KG1 (cell line): ENCODE measurements around the gene AKR7A3.
A peak's percentile ranks its signal among the peaks of the same experiment; 100 is the strongest.

ENCODE experiments used
- DNase-seq: peaks from one replicate; lab custom pipeline; 2025; lab: John Stamatoyannopoulos, UW

Gene AKR7A3

GRCh38 chr1:19254416-19254815, 34.2 kb downstream of the AKR7A3 start:
- no peak for DNase-seq

DNA sequence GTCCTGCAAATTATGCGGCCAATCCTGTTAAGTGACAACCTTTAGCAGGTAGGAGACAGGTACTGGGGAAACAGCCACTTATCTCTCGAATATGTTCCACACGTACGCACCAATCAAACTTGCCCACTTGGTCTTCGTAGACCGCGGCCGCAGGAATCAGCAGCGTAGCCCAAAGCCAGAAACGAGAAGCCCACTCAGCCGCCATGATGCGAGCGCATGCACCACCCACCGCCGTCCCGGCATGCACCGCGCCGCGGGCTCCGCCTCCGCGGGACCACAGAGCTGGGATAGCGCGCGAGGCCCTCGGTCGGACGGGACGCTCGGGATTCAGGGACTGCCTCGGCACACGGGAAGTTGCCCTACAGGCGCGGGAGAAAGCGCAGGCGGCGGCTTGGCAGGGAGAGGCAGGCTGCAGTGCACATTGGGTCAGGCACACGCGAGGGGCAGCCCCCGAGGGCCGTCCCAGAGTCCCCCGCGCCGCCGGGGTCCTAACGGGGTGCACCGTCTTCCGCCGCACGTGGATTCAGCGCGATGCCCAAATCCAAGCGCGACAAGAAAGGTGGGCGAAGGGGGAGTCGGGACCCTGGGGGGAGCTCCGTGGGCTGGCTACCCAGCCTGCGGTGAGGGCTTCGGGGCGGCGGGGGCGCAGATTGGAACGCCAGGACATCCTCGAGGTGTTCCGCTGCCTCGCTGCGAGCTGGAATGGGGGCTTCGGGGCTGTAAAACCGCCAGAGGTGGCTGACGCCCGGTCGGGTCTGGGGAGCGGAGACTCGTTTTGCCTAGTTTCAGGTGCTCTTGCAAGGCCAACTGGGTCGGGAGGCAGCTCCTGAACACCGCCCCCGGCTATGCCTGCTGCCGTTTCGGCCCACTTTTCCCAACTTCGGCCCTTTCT, 37.0 kb downstream of the AKR7A3 start, which contains the start of the genes EMC1 and MRTO4:
Gene EMC1, minus strand, starts transcription at position 220 of the 892 bp plus-strand sequence. Its CDS starts 15 bp downstream, at position 205.
Gene MRTO4, plus strand, starts transcription at position 501 of the 892 bp plus-strand sequence. Its CDS starts 31 bp downstream, at position 532.
- peak; percentile 96 for DNase-seq

GRCh38 chr1:19250629-19251304, 37.8 kb downstream of the AKR7A3 start:
- no peak for DNase-seq

DNA sequence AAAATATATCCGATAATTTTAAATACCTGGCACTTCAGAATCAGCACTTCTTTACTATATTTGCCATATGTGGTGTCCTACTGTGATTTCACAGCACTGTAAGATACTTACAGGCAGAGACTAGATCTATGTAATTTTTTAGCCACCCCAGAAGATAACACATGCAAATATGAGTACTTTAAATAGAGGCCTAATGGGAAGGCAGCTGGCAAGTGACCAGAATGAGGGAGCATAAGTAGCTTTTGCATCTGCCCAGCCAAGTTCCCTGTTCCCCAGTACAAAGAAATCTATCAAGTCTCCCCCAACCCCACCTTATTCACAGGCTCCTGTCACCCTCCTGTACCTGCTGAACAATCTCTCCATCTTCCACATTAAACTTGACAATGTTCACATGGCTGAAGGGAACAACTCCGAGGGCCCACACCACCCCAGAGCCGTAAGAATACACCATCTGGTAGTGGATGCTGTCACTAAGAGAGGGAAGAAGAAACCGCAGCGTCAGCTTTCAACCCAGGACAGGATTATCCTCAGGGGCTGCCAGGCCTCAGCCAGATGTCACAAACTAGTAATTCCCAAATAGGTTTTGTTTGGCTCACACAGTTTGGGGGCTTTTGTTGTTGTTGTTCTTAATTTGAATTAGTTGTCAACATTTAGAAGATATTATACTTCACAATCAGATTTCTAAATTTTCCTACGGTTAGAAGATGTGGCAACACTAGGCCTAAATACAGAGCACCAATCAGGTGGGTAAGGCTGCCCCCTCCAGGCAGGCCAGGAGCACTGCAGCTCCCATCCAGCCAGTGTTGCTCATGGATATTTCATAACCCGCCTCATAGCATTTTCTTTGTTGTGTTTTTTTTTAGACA, 47.7 kb downstream of the AKR7A3 start:
- no peak for DNase-seq

DNA sequence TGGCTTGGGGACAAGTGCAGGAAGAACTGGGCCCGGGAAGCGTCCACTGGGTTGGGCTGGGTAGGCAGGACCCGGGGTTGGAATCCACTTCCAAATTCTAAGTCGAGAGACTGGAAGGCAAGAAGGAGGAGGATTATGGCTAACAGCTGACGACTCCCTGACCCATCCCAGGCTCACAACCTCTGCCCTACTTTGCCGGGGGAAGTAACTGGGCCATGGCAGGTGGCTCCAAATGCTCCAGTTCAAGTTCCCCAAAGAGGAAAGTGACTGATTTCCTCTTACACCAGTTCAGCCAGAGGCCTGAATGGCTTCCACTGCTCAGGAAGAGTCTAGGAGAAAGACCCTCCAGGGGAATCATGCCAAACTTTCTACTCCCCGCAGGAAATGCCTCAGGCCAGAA, 48.7 kb downstream of the AKR7A3 start:
- DNase-seq, result no peak

DNA sequence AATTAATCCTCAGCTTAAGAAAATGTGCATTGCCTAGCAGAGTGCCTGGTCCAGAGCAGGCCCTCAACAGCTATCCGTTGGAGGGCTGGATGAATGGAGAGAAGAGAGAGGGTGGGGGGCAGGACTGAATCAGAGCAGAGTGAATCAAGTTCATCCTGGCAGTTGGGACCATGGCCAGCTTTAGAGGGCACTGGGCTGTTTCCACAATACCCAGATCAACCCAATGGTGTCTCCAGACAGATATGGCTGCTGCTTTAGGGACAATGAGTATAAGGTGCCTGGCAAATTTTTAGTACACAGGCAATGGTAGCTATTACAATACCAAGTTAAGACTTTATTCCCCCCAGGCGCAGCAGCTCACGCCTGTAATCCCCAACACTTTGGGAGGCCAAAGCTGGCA, 54.3 kb downstream of the AKR7A3 start:
- no peak for DNase-seq
